ENCODE results near the gene CD180. TPM values are rescaled to one million over a fixed set of nuclear protein-coding genes. Genes with fewer than 3 reads are reported as not detected.

Gene CD180
- total and polyA plus RNA-seq, 2 experiments from 2014 or later = 0.07 TPM; not detected in 1

- no peak for DNase-seq (ENCODE audit: low spot score)
- Histone ChIP-seq H2AFZ (no peak overlapping the region), H3K4me2 (no peak overlapping the region), H3K9me2 (replicated peaks; ENCODE audit: insufficient read depth) (no peaks in the 10 kb centered on the region), H3K36me3 (replicated peaks; ENCODE audit: insufficient read depth, low read depth) (no peaks in the 10 kb centered on the region), H3K27me3 (no peaks in the 10 kb centered on the region), H3K4me1 (ENCODE audit: insufficient read depth) (no peaks in the 10 kb centered on the region), H3K79me2 (no peaks in the 10 kb centered on the region), H3K4me3 (no peak overlapping the region), H3K27ac (no peak overlapping the region), H3K9me3 (ENCODE audit: low read depth) (no peaks in the 10 kb centered on the region), H4K20me1 (ENCODE audit: insufficient read depth, poor library complexity, severe bottlenecking) (no peaks in the 10 kb centered on the region)
- 92% methylated on average over 3 of the region's 3 CpGs for WGBS (ENCODE audit: low lambda C conversion rate, missing lambda C conversion rate)
- TF ChIP-seq EZH2 (IDR thresholded peaks at IDR 0.05; ENCODE audit: borderline replicate concordance) (no peak), EZH2phosphoT487 (IDR thresholded peaks at IDR 0.05; ENCODE audit: low read depth, severe bottlenecking, unreplicated experiment) (no peak)
- TF ChIP-seq, protein P1, sequence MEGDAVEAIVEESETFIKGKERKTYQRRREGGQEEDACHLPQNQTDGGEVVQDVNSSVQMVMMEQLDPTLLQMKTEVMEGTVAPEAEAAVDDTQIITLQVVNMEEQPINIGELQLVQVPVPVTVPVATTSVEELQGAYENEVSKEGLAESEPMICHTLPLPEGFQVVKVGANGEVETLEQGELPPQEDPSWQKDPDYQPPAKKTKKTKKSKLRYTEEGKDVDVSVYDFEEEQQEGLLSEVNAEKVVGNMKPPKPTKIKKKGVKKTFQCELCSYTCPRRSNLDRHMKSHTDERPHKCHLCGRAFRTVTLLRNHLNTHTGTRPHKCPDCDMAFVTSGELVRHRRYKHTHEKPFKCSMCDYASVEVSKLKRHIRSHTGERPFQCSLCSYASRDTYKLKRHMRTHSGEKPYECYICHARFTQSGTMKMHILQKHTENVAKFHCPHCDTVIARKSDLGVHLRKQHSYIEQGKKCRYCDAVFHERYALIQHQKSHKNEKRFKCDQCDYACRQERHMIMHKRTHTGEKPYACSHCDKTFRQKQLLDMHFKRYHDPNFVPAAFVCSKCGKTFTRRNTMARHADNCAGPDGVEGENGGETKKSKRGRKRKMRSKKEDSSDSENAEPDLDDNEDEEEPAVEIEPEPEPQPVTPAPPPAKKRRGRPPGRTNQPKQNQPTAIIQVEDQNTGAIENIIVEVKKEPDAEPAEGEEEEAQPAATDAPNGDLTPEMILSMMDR (IDR thresholded peaks at IDR 0.05; ENCODE audit: poor library complexity) = no peak
Measured at GRCh38 chr5:67223211-67223610, 26.6 kb upstream of the CD180 start.

DNA sequence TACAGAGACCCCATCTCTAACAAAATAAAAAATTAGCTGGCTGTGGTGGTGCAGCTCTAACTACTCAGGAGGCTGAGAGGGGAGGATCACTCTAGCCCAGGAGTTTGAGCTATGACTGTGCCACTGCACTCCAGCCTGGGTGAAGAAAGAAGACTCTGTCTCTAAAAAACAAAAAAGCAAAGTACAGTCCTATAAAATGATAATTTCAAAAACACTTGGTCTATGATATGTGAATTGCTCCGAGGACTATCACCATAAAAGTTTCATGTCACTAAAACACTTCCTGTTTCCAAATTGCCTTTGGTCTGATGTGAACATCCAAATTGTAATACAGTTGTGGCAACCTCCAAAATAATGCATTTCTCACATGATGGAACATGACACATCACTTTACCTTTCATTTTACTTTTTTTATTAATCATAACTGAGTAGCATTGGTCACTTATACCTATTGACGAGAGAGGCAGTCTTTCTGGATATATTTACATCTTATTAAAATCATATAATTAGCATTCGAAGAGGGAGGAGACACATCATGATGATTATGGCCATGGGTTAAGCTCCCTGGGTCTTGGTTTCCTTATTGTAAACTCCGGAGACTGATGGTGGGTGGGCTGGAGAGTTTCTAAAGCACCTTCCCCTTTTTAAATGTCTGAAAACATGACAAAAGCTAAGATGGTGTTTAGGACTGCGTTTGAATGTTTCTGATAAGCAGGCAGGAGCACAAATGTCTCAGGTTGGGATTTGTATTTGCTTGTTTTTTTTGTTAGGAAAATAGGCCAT lies 25.8 kb upstream of the CD180 start:
- H3K9me3 ChIP-seq (ENCODE audit: low read depth) = no peaks in the 10 kb centered on the region
- 77% methylated on average over 5 of the region's 5 CpGs for WGBS (ENCODE audit: low lambda C conversion rate, missing lambda C conversion rate)
- TF ChIP-seq EZH2 (IDR thresholded peaks at IDR 0.05; ENCODE audit: borderline replicate concordance) (no peak), EZH2phosphoT487 (IDR thresholded peaks at IDR 0.05; ENCODE audit: low read depth, severe bottlenecking, unreplicated experiment) (no peak)
- TF ChIP-seq, protein P1 (IDR thresholded peaks at IDR 0.05; ENCODE audit: poor library complexity) = no peak
- no peak overlapping the region for H3K4me3 ChIP-seq
- H3K9me2 ChIP-seq (replicated peaks; ENCODE audit: insufficient read depth) = no peaks in the 10 kb centered on the region
- H3K27ac ChIP-seq = no peak overlapping the region
- no peak overlapping the region for H2AFZ ChIP-seq
- no peaks in the 10 kb centered on the region for H3K79me2 ChIP-seq
- H3K36me3 ChIP-seq (replicated peaks; ENCODE audit: insufficient read depth, low read depth) = no peaks in the 10 kb centered on the region
- no peaks in the 10 kb centered on the region for H4K20me1 ChIP-seq (ENCODE audit: insufficient read depth, poor library complexity, severe bottlenecking)
- no peak overlapping the region for H3K4me2 ChIP-seq
- DNase-seq (ENCODE audit: low spot score) = no peak
- H3K4me1 ChIP-seq (ENCODE audit: insufficient read depth) = no peaks in the 10 kb centered on the region
- no peaks in the 10 kb centered on the region for H3K27me3 ChIP-seq

- no peak overlapping the region for H3K27ac ChIP-seq
Measured at GRCh38 chr5:67221487-67222242, 25.1 kb upstream of the CD180 start.

More at GRCh38 chr5:67221487-67222242, 25.1 kb upstream of the CD180 start:
- Histone ChIP-seq H2AFZ (no peak overlapping the region), H3K79me2 (no peaks in the 10 kb centered on the region), H3K36me3 (replicated peaks; ENCODE audit: insufficient read depth, low read depth) (no peaks in the 10 kb centered on the region), H3K4me2 (no peak overlapping the region), H4K20me1 (ENCODE audit: insufficient read depth, poor library complexity, severe bottlenecking) (no peaks in the 10 kb centered on the region), H3K9me3 (ENCODE audit: low read depth) (no peaks in the 10 kb centered on the region), H3K4me3 (no peak overlapping the region), H3K4me1 (ENCODE audit: insufficient read depth) (no peaks in the 10 kb centered on the region), H3K9me2 (replicated peaks; ENCODE audit: insufficient read depth) (no peaks in the 10 kb centered on the region), H3K27me3 (no peaks in the 10 kb centered on the region)
- 93% methylated on average over 9 of the region's 9 CpGs for WGBS (ENCODE audit: low lambda C conversion rate, missing lambda C conversion rate)
- TF ChIP-seq EZH2 (IDR thresholded peaks at IDR 0.05; ENCODE audit: borderline replicate concordance) (no peak), EZH2phosphoT487 (IDR thresholded peaks at IDR 0.05; ENCODE audit: low read depth, severe bottlenecking, unreplicated experiment) (no peak)
- TF ChIP-seq, protein P1 (IDR thresholded peaks at IDR 0.05; ENCODE audit: poor library complexity) = no peak
- DNase-seq (ENCODE audit: low spot score) = no peak
